ENCODE data around the gene VPS52.

Gene VPS52

DNA sequence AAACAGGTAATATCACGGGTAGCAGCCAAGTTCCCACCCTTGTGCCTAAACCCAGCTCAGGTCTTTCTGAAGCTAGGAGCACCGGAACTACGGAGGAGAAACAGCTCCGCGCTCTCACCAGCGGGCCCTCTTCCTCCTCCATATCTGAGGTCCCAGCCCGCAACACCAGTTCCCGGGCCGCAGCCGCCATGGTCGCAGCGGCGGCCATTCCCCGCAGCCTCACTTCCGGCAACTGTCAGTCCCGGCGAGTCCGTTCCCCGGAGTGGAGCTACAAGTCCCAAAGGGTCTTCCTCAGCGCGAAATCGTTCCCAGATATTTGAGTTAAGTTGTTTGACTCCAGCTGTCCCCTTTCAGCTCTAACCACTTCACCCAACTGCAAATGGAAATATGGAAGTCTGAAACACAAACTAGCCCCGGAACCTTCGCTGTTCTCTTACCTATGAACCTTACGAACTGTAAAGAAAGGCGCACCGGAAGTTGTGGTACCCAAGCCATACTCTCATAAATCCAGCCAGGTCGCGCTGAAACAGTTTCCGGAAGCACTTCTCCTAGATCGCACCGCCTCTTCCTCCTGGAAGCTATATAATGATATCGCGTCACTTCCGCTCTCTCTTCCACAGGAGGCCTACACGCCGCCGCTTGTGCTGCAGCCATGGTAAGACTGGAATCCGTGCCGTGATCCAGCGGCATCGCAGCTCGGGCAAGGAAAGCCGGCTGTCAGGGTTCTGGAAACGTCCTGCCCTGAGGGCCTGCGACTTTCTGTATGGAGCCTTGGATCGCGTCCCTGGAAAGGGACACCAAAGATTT is at the start of gene VPS52, which contains the start of gene RPS18:
Gene VPS52 (minus strand): TSS at position 409 of the 807 bp plus-strand sequence. CDS start 201 bp downstream, at position 208.
Gene RPS18 (plus strand): TSS at position 608 of the 807 bp plus-strand sequence. CDS start 45 bp downstream, at position 653.
- DNase-seq (ENCODE audit: low read depth in 3 of 3, low spot score in 1 of 3), result peak; percentile 73 to 87 (median 85)

DNA sequence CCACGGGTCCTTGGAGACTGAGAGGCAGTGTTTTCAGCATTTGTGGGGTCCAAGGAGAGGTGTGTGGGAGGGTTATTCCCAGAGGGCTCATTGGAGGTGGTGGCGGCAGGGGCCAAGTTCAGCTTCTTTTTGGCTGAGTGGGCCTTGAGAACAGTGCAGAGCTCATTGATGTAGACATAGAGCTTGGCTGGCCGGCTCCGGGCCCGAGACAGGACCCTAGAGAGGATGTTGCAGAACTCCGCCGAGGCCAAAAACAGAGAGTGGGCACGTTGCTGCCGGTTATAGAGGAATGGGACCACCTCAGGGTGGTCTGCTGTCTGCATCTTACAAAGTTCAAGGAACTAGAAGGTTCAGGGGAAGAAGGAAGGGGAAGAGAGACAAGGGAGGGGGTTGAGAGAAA is 49.6 kb upstream of the VPS52 start:
- DNase-seq (ENCODE audit: low read depth in 3 of 3, low spot score in 1 of 3), result no peak

DNA sequence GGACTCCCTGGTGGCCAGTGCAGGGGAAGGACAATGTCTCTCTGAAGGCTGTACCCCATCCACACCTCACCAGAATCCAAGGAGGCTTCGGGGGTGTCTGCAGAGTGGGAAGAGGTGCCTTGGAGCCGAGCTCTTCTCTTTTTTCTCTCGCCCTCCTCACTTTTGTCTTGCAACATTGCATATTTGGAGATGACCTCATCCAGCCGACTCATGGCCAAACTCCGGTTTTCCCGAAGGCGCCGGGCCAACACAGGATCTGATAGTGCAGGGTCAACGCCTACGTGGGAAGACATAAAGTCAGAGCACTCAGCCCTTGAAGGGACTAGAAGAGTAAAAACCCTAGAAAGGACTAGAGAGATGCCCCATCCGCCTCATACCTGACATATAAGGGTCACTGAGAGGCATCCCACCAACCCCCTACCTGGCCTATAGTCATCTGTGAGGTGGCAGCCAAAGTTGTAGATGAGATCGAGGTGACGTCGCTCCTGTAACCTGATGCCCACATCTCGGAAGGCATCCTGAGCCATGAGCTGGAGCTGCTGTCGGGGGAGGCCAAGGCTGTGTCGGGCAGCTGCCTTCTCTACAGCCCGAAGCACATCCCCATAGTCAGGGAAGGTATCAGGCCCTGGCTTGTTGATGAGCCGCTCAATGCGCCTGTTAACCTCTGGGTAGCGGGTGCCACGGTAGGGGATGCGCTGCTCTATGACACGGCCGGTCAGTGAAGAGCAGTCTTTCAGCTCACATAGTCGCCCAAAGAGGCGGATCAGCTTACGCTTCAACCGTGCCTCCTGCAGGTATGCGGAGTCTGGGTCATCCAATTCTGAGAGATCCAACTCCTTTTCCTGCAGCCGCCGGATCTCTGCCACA is 48.9 kb upstream of the VPS52 start:
- DNase-seq (ENCODE audit: low read depth in 3 of 3, low spot score in 1 of 3), result no peak

- DNase-seq (ENCODE audit: low read depth in 3 of 3, low spot score in 1 of 3), result no peak
These were observed 48.3 kb upstream of the VPS52 start for GRCh38 chr6:33319939-33320314.

GRCh38 chr6:33318426-33319073 is 46.9 kb upstream of the VPS52 start:
- no peak for DNase-seq (ENCODE audit: low read depth in 3 of 3, low spot score in 1 of 3)

DNA sequence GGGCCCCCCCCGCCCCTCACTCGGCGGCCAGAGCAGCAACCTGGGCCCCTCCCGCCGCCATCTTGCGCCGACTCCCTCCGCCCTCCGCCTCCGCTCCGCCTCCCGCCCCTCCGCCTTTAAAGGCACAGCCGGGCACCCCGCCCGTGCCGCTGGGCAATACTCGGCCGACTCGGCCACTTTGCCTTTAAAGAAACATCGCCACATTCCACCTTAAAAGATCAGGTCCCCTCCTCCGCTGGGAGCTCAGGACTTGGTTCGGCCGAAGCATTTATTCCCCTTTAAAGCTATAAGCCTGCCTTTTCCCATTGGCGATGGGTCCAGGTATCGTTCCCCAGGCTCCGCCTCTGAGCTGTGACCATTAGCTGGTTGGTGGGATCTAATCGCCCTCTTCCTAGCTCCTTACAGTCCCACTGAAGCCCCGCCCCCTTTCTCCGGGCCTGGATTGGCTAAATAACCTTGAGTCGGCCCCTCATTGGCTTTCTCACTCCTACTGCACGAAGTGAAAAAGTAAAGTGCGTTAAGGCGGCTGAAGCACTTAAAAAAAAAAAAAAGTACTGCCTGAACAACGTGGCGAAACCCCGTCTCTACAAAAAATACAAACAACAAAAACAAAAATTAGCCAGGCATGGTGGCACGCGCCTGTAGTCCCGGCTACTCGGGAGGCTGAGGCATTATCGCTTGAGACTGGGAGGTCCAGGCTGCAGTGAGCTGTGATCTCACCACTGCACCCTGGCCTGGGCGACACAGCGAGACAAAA is 46.2 kb upstream of the VPS52 start, which contains the start of gene ZBTB22:
Gene ZBTB22 (minus strand): TSS at position 76 of the 757 bp plus-strand sequence. CDS start 828 bp downstream, outside the sequence.
- peak; percentile 87 to 92 (median 89) for DNase-seq (ENCODE audit: low read depth in 3 of 3, low spot score in 1 of 3)

DNA sequence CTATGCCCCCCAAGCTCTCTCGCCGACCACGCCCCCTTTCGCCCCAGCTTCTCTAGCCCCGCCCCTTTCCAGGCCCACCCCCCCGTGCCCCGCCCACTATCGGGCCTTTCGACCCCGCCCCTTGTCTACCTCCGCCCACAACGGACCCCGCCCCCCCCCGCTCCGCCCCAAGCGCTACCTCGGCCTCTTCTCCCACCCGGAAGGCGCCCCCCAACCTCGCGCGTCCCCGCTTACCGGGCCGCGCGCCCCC is 45.7 kb upstream of the VPS52 start:
- no peak for DNase-seq (ENCODE audit: low read depth in 3 of 3, low spot score in 1 of 3)

GRCh38 chr6:33316603-33317418 is 45.1 kb upstream of the VPS52 start:
- no peak for DNase-seq (ENCODE audit: low read depth in 3 of 3, low spot score in 1 of 3)

DNA sequence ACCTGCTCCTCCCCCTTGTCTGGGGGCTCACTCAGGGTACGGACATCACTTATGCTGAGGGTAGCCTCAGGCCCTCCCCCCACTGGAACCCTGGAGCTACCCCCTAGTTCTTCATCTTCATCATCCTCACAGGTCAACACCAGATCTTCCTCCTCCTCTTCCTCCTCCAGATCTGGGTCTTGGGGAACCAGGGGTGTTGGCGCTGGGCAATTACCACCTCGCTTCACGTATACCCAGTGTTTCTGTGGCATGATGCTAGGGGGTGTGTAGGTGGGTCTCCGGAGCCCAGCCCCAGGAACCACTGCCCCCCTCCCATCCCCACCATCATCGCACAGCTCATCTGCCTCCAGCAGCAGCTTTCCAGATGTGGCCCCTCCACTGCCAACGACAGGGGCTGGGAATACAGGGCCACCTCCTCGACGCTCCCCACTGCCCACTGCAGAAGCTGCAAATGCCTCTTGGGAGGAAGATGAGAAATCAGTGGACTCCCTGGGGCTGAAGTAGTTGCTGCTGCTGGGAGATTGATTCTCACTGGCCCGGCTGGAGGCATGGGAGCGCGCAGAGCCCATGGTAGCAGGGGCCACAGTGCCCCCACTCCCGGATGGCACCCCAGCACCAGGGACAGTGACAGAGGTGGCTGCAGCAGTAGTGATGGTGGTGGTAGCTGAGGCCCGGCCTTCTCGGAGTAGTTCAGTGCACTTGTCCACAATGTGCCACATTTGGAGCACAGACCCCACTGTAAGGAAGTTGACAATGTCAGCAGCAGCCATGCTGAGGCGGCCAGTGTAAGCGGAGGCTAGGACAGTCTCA is 44.3 kb upstream of the VPS52 start:
- no peak for DNase-seq (ENCODE audit: low read depth in 3 of 3, low spot score in 1 of 3)

- no peak for DNase-seq (ENCODE audit: low read depth in 3 of 3, low spot score in 1 of 3)
These were observed 43.5 kb upstream of the VPS52 start for GRCh38 chr6:33314943-33315792.

GRCh38 chr6:33314515-33314942 is 42.9 kb upstream of the VPS52 start:
- DNase-seq (ENCODE audit: low read depth in 3 of 3, low spot score in 1 of 3), result peak in 2 of 3 donors; percentile 41 to 50

DNA sequence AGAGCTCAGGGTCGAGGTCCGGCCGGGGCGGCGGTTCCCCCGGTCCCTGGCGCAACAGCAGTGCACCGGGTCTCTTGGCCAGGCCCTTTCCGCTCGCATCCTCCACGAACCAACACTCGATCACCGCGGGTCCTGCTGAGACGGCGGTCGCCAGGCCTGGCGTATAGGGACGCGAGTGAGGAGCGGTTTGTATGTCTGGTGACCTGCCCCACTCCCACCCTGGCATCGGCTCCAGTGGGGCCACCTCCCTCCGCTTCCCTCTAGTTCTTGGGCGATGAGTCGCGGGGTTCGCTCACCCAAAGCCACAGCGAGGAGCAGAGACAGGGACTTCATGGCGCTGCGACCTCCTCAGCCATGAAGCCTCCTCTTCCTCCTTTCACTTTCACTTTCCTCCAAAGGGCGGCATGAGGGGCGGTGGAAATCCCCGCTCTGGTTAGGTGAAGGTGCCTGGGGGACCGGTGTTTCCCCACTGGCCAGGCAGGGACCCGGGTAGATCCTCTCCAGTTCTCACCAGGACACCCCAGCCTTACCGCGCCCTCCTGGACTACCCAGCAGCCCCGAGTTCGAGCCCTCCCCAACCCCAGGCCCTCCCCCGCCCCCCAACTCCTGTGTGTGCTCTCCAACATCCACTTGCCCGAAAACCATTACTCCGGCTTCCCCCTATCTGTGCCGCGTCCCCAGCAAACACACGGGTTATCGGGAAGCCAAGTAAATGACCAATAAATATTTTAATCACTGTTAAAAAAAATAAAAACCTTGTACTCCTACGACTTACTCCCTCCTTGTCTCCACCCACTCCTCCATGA is 42.2 kb upstream of the VPS52 start, which contains the start of gene TAPBP:
Gene TAPBP (minus strand): TSS at position 370 of the 806 bp plus-strand sequence. CDS start 37 bp downstream, at position 333.
- DNase-seq (ENCODE audit: low read depth in 3 of 3, low spot score in 1 of 3), result peak; percentile 67 to 73 (median 72)

GRCh38 chr6:33313105-33313708 is 41.5 kb upstream of the VPS52 start:
- DNase-seq (ENCODE audit: low read depth in 3 of 3, low spot score in 1 of 3), result no peak

DNA sequence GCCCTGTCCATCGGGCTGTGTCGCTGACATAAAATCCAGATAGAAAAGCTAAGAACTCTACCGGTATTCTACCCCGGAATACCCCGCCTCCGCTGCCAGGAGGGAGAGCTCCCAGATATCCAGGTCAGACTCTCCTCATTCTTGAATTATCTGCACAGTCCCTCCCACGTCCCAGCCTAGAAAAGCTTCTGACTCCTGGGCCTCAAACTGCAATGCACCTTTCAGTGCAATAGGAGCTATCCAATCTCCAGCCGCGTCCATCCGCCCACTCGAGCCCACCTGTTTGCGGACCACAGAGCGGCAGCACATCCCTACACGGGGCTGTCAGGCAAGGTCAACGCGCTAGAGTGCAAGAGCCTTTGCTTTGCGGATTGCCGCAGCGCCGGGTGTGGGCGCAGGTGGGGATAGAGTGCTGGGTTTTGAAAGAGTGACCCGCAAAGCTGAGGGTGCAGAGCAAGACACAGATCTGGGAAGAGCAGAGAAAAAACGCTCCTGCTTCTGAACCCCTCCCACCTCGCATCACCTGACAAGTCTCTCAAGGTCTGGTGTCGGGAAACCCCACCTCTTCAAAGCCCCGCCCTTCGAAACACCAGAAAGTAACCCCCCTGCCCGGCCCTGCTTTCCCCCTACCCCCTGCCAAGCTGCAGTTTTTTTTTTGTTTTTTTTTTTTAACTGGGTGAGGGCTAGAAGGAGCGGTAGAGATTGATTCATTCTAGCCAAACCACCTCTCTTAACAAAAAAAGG is 40.9 kb upstream of the VPS52 start:
- peak; percentile 65 to 73 (median 68) for DNase-seq (ENCODE audit: low read depth in 3 of 3, low spot score in 1 of 3)

DNA sequence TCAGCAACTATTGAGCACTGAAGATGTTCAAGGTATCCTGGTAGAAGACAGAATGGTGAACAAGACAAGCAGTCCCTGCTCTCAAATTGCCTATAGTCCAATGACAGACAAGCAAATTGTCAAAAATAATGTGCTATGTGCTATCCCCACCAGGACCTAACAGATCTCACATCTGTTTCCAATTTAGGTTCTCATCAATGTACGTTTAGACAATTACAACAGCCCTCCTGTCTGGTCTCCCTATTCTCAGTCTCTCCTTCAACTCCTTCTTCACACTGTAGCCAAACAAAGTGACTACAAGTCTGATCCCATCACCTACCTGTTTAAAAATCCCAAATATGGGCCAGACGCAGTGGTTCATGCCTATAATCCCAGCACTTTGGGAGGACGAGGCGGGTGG is 34.7 kb upstream of the VPS52 start:
- DNase-seq (ENCODE audit: low read depth in 3 of 3, low spot score in 1 of 3), result no peak

DNA sequence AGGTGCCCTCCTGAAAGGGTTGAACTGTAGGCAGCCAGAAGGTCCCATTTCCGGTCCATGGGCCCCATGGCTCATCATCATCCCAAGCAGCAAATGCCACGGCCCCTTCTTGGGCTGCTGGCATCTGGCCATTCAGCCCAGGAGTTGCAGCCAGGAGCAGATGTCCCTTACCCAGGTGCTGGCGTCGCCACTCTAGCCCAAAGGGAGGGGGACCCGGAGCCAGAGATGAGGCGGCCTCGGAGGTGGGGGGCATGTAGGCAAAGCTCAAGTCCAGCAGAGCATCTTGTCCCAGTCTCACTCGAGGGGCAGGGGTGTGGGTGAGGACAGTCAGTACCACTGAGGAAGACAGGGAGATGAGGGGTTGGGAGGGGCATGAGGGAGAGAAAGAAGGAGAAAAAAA is 33.4 kb upstream of the VPS52 start:
- DNase-seq (ENCODE audit: low read depth in 3 of 3, low spot score in 1 of 3), result no peak
